NOMO-1 (cell line): ENCODE data around the gene ORAI3.

Source experiments
- DNase-seq, 2 experiments: peaks; one replicate each; lab custom pipeline; 2025; ENCODE audit not compliant: unreplicated experiment in 2 of 2; lab: John Stamatoyannopoulos, UW

Gene ORAI3

DNA sequence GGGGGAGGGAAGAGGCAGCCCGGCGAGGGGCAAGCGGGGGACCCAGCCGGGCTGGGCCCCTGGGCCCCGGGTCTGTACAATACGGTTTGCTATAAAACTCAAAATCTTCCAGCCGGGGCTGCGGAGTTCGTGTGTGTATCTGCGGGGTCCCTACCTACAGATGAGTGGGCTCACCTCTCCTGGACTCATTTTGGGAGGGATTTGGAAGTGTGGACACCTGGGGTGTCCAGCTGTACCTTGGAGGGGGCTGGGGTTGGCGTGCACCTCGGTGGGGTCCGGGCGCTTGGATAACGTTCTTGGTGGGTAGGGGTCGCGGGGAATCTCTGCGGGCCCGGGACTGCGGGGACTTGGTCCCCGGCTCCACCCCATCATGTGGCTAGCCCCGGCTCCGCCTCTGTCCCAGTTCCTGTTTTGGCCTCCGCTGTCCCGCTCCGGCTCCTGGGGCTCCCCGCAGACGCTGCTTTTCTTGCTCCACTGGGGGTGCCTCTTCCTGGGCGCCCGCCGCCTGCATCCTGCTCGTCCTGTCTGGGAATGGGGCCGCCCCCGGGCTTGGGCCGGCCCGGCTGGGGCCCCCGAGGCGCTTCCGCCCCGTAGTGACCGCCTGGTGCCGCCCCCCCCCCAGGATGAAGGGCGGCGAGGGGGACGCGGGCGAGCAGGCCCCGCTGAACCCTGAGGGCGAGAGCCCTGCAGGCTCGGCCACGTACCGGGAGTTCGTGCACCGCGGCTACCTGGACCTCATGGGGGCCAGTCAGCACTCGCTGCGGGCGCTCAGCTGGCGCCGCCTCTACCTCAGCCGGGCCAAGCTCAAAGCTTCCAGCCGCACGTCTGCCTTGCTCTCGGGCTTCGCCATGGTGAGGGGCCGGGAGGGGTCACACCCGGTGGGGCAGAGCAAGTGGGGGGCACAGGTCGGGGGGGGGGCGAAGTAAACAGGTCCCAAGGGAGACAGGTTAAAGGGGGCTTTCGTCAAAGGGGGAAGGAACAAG, at the start of gene ORAI3:
ORAI3 (plus strand) TSS at position 402 of the 983 bp plus-strand sequence; CDS start at position 624, 222 bp downstream.
- peak; percentile 81 to 82 for DNase-seq

DNA sequence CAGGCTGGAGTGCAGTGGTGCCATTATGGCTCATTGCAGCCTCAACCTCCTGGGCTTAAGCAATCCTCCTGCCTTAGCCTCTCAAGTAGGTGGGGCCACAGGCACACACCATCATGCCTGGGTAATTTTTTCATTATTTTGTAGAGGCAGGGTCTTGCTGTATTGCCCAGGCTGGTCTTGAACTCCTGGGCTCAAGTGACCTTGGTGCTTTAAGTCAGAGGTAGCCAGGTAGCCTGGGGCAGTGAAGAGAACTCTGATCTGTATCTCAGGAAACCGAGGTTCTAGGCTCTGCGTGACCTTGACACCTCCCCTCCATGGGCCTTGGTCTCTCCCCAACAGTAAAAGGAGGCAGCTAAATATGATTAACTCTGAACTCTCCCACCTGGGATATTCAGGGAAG, 49.1 kb upstream of the ORAI3 start:
- DNase-seq: no peak

DNA sequence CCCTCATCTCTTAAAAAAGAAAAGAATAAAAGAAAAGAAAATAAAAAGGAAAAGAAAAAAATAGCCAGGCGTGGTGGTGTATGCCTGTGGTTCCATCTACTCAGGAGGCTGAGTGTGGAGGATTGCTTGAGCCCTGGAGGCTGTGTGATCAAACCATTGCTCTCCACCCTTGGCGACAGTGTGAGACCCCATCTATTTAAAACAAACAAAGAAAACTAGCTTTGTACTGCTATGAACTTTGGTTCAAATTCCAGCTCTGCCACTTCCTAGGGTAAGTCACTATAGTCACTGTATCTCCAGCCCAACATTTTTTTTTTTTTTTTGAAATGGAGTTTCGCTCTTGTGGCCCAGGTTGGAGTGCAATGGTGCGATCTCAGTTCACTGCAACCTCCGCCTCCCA, 48.3 kb upstream of the ORAI3 start:
- DNase-seq: no peak

DNA sequence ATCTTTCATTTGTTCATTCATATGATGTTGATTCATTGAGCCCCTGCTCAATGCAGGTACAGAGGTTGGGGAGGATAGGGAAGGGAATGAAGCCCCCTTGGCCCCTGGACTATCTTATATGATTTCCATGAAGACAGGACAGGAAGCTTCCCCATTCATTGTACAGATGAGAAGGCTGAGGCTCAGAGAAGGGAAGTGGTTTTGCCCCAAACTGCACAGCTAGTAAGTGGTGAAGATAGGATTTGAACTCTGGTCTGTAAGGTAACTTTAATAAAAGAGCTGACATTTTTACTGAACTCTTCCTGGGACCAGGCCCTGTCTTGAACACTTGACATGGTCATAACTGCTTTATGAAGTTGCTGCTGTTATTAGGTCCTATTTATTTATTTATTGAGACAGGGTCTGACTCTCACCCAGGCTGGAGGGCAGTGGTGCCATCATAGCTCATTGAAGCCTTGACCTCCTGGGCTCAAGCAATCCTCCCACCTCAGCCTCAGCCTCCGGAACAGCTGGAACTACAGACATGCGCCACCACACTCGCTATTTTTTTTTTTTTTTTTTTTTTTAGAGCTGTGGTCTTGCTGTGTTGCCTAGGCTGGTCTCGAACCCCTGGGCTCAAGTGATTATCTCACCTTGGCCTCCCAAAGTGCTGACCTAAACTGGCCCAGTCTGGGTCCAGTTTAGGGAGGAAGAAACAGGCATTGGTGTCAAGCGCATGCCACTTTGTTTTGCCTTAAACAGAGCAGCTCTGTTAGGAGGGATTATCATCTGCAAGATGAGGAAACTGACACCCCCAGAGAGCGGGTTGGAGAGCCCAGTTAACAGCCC, 47.5 kb upstream of the ORAI3 start:
- DNase-seq: no peak

DNA sequence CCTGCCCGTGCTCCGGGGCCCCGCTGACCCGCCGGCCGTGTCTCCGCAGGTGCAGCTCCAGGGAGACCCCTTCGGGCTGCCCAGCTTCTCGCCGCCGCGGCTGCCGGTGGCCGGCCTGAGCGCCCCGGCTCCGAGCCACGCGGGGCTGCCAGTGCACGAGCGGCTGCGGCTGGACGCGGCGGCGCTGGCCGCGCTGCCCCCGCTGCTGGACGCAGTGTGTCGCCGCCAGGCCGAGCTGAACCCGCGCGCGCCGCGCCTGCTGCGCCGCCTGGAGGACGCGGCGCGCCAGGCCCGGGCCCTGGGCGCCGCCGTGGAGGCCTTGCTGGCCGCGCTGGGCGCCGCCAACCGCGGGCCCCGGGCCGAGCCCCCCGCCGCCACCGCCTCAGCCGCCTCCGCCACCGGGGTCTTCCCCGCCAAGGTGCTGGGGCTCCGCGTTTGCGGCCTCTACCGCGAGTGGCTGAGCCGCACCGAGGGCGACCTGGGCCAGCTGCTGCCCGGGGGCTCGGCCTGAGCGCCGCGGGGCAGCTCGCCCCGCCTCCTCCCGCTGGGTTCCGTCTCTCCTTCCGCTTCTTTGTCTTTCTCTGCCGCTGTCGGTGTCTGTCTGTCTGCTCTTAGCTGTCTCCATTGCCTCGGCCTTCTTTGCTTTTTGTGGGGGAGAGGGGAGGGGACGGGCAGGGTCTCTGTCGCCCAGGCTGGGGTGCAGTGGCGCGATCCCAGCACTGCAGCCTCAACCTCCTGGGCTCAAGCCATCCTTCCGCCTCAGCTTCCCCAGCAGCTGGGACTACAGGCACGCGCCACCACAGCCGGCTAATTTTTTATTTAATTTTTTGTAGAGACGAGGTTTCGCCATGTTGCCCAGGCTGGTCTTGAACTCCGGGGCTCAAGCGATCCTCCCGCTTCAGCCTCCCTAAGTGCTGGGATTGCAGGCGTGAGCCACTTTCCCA, 46.6 kb upstream of the ORAI3 start:
- DNase-seq: peak; percentile 70 to 77

DNA sequence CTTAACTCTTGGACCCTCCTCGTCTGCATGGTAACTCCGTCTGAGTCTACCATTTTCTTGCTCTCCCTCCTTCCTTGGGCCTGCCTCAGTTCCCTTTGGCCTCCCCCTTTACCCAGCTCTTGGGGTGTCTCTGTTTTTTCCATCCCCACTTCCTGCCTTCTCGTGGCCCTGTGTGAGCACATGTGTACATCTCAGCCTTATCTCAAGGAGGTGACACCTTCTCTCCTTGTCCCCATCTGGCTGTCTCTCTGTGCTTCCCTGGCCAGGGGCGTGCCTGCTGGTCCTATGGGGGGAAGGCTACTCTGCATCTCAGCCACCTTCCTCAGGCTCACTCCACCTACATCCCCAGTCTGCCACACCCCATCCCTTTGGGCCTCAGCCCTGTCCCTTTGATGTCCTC, 45.9 kb upstream of the ORAI3 start:
- DNase-seq: no peak

DNA sequence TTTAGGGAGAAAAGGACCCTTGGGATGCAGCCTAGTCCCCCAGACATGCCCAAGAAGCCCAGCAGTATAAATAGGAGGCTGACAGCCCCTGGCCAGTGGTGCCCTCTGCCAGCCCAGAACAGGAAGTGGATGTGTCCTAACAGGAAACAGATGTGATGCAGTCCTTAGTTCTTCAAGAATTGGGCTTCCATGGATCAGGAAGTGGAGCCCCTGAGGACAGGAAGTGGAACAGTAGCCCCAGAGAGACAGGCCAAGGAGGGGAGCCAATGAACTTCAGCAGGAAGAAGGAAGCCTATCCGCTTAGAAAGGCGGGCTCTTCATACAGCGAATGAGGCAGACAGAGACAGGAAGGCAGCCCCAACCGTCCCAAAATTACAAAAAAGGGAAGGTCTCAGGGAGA, 45.3 kb upstream of the ORAI3 start:
- peak; percentile 94 to 97 for DNase-seq

DNA sequence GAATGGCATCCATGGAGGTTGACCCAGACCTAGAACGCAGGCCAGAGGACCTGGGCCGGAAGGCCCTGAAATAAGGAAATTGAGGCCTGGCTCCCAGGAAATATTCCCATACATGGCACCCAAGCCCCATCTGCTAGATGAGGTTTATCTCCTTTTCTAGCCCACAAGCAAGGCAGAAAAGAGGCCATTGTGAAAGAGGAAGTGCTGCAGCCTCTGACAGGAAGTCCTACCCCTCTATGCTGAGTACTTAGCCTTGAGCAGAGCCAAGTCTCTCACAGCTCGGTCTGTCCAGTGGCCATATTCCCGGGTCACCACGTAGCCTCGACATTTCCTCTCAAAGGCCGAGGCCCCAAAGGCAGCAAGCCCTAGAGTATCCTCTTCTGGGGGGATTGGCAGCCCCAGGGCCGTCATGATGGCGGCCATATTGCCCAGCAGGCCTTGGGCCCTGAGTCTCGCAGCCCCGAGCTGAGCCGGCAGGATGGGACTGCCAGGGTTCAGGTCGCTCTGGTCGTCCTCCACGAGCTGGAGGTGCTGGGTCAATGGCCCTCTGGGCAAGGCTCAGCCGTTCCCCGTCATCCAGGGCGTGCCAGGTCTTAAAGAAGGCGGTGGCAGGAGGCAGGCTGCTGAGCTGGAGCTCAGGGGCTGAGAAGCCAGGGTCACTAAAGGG, 44.6 kb upstream of the ORAI3 start:
- DNase-seq: peak; percentile 41 to 60

DNA sequence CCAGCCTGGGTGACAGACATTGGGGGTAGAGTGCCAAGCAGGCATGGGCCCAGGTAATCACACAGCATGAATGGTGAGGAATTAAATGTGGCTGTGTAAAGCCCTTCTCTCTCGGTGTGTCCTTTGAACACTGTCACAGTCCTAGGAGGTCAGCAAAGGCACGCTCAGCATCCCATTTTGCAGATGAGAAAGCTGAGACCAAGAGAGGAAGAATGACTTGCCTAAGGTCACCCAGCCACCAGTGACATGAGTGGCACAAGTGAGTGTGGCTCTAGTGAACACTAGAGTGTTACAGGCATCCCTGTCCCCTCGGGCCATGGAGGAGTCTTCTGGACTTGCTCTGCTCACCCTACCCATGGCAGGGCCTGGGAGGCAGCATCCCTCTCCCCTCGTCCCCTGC, 41.8 kb upstream of the ORAI3 start:
- no peak for DNase-seq

DNA sequence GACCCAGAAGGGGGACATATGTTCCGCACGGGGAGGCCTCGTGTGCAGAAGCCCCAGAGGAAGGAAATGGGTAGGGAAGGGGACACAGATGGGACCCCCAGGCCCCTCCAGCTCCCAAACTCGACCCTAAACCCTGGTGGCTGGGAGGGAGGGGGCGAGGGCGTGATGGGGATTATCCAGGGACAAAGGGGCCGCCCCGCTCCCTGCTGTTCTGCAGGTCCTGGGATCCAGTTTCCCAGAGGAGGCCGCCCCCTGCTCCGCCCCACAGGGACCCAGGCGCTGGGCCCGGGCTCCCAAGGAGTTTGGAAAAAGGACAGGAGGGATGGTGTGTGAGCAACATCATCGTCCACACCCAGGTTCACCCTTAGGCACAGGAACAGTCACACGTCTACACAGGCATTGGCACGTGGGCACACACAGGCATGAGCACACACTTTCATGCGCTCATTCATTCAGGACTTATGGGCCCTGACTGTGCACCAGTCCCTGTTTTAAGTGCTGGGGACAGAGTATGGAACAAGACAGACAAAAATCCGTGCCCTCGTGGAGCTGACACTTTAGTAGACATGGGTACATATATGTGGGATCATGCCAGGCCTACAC, 38.3 kb upstream of the ORAI3 start:
- no peak for DNase-seq

DNA sequence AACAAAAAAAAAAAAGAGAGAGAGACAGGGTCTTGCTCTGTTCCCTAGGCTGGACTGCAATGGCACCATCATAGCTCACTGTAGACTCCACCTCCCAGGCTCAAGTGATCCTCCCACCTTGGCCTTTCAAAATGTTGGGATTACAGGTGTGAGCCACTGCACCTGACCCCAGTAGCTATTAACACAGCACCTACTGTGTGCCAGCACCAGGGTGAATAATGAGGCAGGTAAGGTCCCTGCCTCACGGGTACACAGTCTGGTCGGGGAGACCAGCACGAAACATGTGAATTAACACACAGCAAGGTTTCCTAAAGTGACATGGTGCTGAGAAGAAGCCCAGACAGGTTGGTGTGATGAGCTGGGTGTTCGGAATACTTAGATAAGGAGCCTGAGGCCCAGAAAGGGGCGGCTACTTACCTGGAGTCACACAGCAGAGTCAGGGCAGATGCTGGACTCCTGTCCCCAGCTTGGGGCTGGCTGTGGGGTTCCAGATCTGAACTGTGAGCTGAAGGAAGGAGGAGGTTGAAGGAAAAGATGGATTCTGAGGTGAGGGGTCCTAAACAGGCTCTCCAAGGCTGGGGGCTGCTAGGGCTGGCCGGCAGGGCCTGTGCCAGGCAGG, 36.0 kb upstream of the ORAI3 start:
- DNase-seq: no peak

DNA sequence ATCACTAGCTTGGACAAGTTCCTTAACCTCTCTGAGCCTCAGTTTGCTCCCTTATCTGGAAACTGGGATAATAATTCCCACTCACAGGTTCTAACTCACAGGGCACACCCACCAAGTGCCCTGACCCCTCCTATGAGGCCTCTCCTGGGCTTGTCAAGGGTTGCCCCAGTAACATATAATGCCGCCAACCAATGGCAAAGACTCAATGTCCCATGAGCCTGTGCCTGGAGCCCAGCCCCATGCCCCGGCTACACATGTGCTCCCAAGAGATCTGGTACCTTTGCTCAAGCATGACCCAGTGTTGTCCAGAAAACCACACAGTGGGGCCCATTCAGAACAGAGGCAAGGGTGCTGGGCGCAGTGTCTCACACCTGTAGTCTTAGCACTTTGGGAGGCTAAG, 34.0 kb upstream of the ORAI3 start:
- DNase-seq: no peak

DNA sequence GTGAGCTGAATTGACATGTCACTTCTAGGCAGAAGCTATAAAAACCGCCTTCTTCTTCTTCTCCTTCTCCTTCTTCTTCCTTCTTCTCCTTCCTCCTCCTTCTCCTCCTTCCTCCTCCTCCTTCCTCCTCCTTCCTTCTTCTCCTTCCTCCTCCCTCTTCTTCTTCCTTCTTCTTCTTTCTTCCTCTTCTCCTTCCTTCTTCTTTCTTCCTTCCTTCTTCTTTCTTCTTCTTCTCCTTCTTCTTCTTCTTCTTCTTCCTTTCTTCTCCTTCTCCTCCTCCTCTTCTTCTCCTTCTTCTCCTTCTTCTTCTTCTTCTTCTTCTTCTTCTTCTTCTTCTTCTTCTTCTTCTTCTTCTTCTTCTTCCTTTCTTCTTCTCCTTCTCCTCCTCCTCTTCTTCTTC, 30.3 kb upstream of the ORAI3 start:
- DNase-seq: no peak

DNA sequence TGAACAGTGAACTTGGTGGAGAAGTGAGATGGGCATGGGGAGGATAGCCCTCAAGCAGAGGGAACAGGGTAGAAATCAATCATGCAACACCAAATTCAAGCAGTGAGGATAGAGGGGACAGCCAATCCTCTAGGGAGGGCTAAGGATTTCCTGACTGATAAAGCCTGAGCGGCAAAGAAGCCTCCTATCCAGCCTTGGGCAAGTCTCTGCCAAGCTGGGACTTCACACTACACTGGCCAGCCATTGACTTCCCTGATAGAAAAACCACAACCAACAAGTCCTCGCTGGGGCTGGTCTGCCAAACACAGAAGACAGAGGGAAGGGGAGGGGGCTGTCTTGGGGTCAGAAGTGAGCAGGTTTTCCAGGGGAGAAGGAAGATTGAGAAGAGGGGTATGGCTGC, 28.0 kb upstream of the ORAI3 start:
- no peak for DNase-seq

DNA sequence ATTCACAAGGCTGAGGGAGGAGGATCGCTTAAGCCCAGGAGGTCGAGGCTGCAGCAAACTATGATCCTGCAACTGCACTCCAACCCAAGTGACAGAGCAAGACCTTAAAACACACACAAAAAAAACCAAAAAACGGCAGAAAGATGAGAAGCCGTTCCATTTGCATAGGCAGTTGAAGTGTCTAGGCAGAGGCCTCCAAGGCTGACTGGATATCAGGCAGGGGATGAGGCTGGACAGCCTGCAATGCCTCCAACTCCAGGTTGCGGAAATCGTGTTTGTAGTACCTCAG, 27.5 kb upstream of the ORAI3 start:
- DNase-seq: no peak

DNA sequence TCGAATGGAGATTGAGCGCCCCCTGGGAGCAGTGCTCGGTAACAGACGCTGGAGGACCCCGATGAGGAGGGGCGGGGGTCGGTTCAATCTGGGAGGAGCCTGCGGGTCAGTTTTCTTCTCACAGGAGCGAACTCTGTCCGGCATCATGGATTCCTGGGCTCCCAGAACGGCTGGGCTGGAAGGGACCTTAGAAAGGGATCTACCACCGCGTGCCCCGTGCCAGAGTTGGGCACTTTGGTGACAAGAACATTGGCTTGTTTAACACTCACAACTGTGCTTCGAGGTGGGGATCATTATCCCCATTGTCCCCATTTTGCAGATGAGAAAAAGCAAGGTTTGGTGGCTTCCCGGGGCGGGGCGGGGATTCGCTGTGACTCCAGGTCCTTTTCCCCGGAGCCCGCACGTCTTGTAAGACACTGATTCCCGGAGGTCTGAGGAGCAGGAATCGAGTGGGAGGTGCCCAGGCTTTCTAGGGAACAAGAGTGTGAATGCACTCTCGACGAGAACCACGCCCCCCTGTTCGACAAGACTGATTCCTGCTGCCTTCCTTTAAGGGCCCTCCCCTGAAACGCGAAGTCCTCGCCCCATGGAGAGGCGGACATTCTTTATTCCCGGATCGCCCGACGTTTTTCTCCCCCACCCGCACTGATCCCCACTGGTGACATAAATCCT, 27.0 kb upstream of the ORAI3 start:
- DNase-seq: peak; percentile 82 to 83

DNA sequence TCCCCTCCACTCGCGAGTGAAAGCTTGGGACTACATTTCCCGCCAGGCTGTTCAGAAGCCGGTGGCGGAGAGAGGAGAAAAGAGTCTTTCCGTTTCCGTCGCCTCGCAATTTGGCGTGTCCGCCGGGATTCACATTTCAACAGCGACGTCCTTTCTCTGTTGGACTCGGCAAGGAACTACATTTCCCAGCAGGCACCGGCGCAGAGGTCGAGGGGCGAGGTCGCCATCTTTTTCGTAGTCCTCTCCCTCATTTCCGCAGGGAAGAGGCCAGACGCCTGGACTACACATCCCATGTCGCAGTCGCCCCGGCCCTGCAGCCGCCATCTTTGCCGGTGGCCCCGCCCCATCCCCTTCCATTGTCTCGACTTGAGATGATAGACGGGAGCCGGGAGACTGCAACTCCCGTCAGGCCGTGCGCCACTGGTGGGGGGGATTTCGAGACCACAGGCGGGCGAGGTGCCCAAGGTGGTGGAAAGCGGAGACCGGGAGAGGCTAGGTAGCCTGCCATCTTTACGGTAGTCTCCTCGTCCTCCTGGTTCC, 26.4 kb upstream of the ORAI3 start:
- DNase-seq: peak; percentile 98 to 99

DNA sequence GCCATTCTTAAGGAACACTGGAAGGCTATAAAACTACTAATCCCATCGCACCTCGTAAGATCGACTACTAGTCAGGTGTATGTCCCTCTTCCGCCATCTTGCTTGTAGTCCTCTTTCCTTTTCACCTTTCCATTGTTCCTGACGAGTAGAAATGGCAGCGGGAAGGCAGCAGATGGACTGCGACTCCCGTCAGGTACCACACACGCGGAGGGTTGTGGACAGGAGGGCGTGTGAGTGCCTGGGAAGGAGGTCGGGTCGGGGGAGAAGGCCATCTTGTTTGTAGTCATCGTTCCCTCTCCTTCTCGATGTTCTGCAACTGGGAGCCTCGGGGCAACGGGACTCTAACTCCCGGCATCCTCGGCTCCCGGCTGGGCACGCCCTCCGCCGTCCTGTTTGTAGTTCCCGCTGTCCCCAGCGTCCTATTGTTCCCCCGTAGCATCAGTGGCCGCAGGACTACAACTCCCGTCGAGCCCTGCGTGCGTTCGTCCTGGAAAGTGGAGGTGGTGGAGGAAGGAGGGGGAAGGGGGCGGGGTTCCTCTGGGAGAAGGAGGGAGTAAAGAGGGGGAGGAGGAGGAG, 25.8 kb upstream of the ORAI3 start:
- DNase-seq: peak; percentile 97 to 99
